SK-N-SH (cell line): ENCODE measurements around the gene OVOL3. TPM values are rescaled to one million over a fixed set of nuclear protein-coding genes. Genes with fewer than 3 reads are reported as not detected.

Experiments used
- CTCF ChIA-PET: fragments of 300-600, 350-600 bp; formaldehyde crosslinking; extraction: SDS; loops from one replicate; lab custom pipeline; 2021; lab: Yijun Ruan, JAX
- POLR2A ChIA-PET: fragments of 350-600 bp; sonication (Branson Sonifier 250); formaldehyde crosslinking; extraction: SDS; loops from one replicate; lab custom pipeline; 2020; ENCODE audit warnings: antibody characterized with exemption, inconsistent platforms; lab: Yijun Ruan, JAX
- DNase-seq: peaks from one replicate; pipeline ENCODE4 v3.0.0; 2012
- H2AFZ ChIP-seq: fragments of 200-600 bp; sonication (generic); 2 replicates; pipeline ENCODE4 v1.8.1; 2016; ENCODE audit warnings: antibody characterized with exemption, mild to moderate bottlenecking, low read depth
- H3F3A ChIP-seq: fragments of 200-600 bp; sonication (generic); replicated peaks from 2 replicates; pipeline ENCODE3; 2016; ENCODE audit warnings: antibody characterized with exemption, mild to moderate bottlenecking; ENCODE audit not compliant: insufficient read depth
- H3K27ac ChIP-seq, 2 experiments: fragments of 200-500 bp in 1 of 2; fragments of 200-600 bp in 1 of 2; sonication (Bioruptor generic) in 1 of 2; sonication (generic), shearing (Covaris generic) in 1 of 2; 2 replicates each; pipeline versions ENCODE4 v1.5.1 to v1.6.1; 2014 to 2016; ENCODE audit warnings: low read depth in 2 of 2, inconsistent platforms in 1 of 2, low read length in 1 of 2, mild to moderate bottlenecking in 1 of 2, mixed read lengths in 1 of 2
- H3K27me3 ChIP-seq: fragments of 200-600 bp; sonication (generic), shearing (Covaris generic); 2 replicates; pipeline ENCODE4 v1.6.1; 2016; ENCODE audit warnings: mixed run types; ENCODE audit not compliant: insufficient read depth
- H3K36me3 ChIP-seq, 2 experiments: fragments of 200-500 bp in 1 of 2; fragments of 200-600 bp in 1 of 2; sonication (Bioruptor generic) in 1 of 2; sonication (generic) in 1 of 2; replicated peaks in 1 of 2; 2 replicates each; pipeline versions ENCODE3 to v1.5.1; 2014 to 2016; ENCODE audit warnings: low read length in 1 of 2, mild to moderate bottlenecking in 1 of 2; ENCODE audit not compliant: insufficient read depth in 2 of 2, control insufficient read depth in 1 of 2
- H3K4me1 ChIP-seq, 2 experiments: fragments of 200-500 bp in 1 of 2; fragments of 200-600 bp in 1 of 2; sonication (Bioruptor generic) in 1 of 2; sonication (generic), shearing (Covaris generic) in 1 of 2; 2 replicates each; pipeline versions ENCODE4 v1.5.1 to v1.6.1; 2014 to 2016; ENCODE audit warnings: low read depth in 1 of 2, low read length in 1 of 2, mixed run types in 1 of 2; ENCODE audit not compliant: insufficient read depth in 2 of 2, control insufficient read depth in 1 of 2
- H3K4me2 ChIP-seq: fragments of 200-600 bp; sonication (generic), shearing (Covaris generic); 2 replicates; pipeline ENCODE4 v1.6.1; 2017; ENCODE audit warnings: mixed run types
- H3K4me3 ChIP-seq, 2 experiments: fragments of 200-500 bp in 1 of 2; fragments of 200-600 bp in 1 of 2; sonication (Bioruptor generic) in 1 of 2; sonication (generic), shearing (Covaris generic) in 1 of 2; 2 replicates each; pipeline versions ENCODE4 v1.5.1 to v1.8.1; 2014 to 2016; ENCODE audit warnings: low read depth in 2 of 2, inconsistent platforms in 1 of 2, low read length in 1 of 2, mild to moderate bottlenecking in 1 of 2, mixed read lengths in 1 of 2, moderate library complexity in 1 of 2
- H3K79me2 ChIP-seq: fragments of 200-600 bp; sonication (generic); 2 replicates; pipeline ENCODE4 v1.8.1; 2017; ENCODE audit warnings: mild to moderate bottlenecking; ENCODE audit not compliant: insufficient read depth
- H3K9ac ChIP-seq: fragments of 200-600 bp; sonication (generic); 2 replicates; pipeline ENCODE4 v1.6.1; 2017; ENCODE audit warnings: mixed run types
- H3K9me2 ChIP-seq: fragments of 200-600 bp; sonication (generic); 2 replicates; pipeline ENCODE4 v1.6.1; 2017; ENCODE audit warnings: mixed run types
- H3K9me3 ChIP-seq: fragments of 200-600 bp; sonication (generic); 2 replicates; pipeline ENCODE4 v1.6.1; 2017; ENCODE audit warnings: mixed run types, mild to moderate bottlenecking, moderate library complexity
- H4K20me1 ChIP-seq: fragments of 200-600 bp; sonication (generic); 2 replicates; pipeline ENCODE4 v1.6.1; 2017; ENCODE audit warnings: mild to moderate bottlenecking, mixed run types; ENCODE audit not compliant: insufficient read depth
- CHD2 ChIP-seq: fragments of 150-350 bp; IDR thresholded peaks from 2 replicates; pipeline ENCODE4 v1.6.1; 2018; ENCODE audit warnings: low read length; ENCODE audit not compliant: partially characterized antibody
- ELF1 ChIP-seq: IDR thresholded peaks from 2 replicates; pipeline ENCODE4 v1.4.0; 2012
- EP300 ChIP-seq, 2 experiments: IDR thresholded peaks; 2 replicates each; pipeline versions ENCODE4 v1.4.0 to v1.6.1; 2012; ENCODE audit warnings: borderline replicate concordance in 1 of 2, low read depth in 1 of 2, low read length in 1 of 2
- EZH2phosphoT487 ChIP-seq: fragments of 200-600 bp; sonication (generic); IDR thresholded peaks from 2 replicates; pipeline ENCODE4 v1.6.1; 2017; ENCODE audit warnings: low read depth, mixed run types, mild to moderate bottlenecking, antibody characterized with exemption, moderate library complexity, borderline replicate concordance
- FOSL2 ChIP-seq: IDR thresholded peaks from 2 replicates; pipeline ENCODE4 v1.4.0; 2012; ENCODE audit warnings: low read depth, mild to moderate bottlenecking, moderate library complexity, borderline replicate concordance
- FOXJ3 ChIP-seq: sonication (generic); formaldehyde crosslinking; IDR thresholded peaks from 2 replicates; pipeline ENCODE4 v1.5.1; 2020; ENCODE audit warnings: mild to moderate bottlenecking, missing genetic modification reagents
- GATA2 ChIP-seq: sonication (generic); formaldehyde crosslinking; IDR thresholded peaks from 2 replicates; pipeline ENCODE4 v1.5.0; 2020; ENCODE audit warnings: mild to moderate bottlenecking, missing genetic modification reagents
- MXI1 ChIP-seq: IDR thresholded peaks from 2 replicates; pipeline ENCODE4 v1.6.1; 2012; ENCODE audit warnings: mild to moderate bottlenecking, low read depth, low read length, improper control_type of control experiment
- NFIC ChIP-seq: IDR thresholded peaks from 2 replicates; pipeline ENCODE4 v1.4.0; 2012; ENCODE audit warnings: borderline replicate concordance
- NRF1 ChIP-seq: IDR thresholded peaks from 2 replicates; pipeline ENCODE4 v1.6.1; 2012; ENCODE audit warnings: low read depth, mild to moderate bottlenecking, low read length
- POLR2AphosphoS5 ChIP-seq: IDR thresholded peaks from 2 replicates; pipeline ENCODE4 v1.6.1; 2012; ENCODE audit warnings: low read depth, low read length
- RFX5 ChIP-seq: IDR thresholded peaks from 2 replicates; pipeline ENCODE4 v1.6.1; 2012; ENCODE audit warnings: mild to moderate bottlenecking, improper control_type of control experiment, low read length
- RXRA ChIP-seq: IDR thresholded peaks from 2 replicates; pipeline ENCODE4 v1.4.0; 2012; ENCODE audit warnings: low read depth, mild to moderate bottlenecking, borderline replicate concordance
- SIN3A ChIP-seq: IDR thresholded peaks from 2 replicates; pipeline ENCODE4 v1.6.1; 2012; ENCODE audit warnings: low read depth, mild to moderate bottlenecking, low read length, moderate library complexity, borderline replicate concordance
- TAF1 ChIP-seq: IDR thresholded peaks from 2 replicates; pipeline ENCODE4 v1.6.1; 2012; ENCODE audit warnings: low read depth, mild to moderate bottlenecking, low read length, moderate library complexity, borderline replicate concordance
- TCF12 ChIP-seq: IDR thresholded peaks from 2 replicates; pipeline ENCODE4 v1.4.0; 2012
- TEAD4 ChIP-seq: IDR thresholded peaks from 2 replicates; pipeline ENCODE4 v1.4.0; 2012; ENCODE audit warnings: mild to moderate bottlenecking, borderline replicate concordance; ENCODE audit not compliant: insufficient read depth
- YY1 ChIP-seq: IDR thresholded peaks from 2 replicates; pipeline ENCODE4 v1.4.0; 2012; ENCODE audit warnings: low read depth, mild to moderate bottlenecking
- WGBS: methylation state at CpG from one replicate; pipeline ENCODE4 v1.1.6; 2017; ENCODE audit warnings: low lambda C conversion rate; 5-methylcytosine and 5-hydroxymethylcytosine counted together
- polyA plus RNA-seq, 3 experiments: library from polyadenylated mRNA; depleted of rRNA; stranded (reverse); fragments of >200 nt; gene quantifications; 2 replicates each; pipeline ENCODE4 v1.2.3, GENCODE V29; 2012
- TF ChIP-seq, protein P1 (sequence below): IDR thresholded peaks from 2 replicates; pipeline ENCODE4 v1.4.0; 2012; ENCODE audit warnings: low read depth, borderline replicate concordance
- TF ChIP-seq, protein P2 (sequence below): fragments of 150-350 bp; IDR thresholded peaks from 2 replicates; pipeline ENCODE4 v1.6.1; 2016; ENCODE audit warnings: mild to moderate bottlenecking, low read depth, low read length
- TF ChIP-seq, protein P3 (sequence below): fragments of 150-350 bp; IDR thresholded peaks from 2 replicates; pipeline ENCODE4 v1.6.1; 2017; ENCODE audit warnings: antibody characterized with exemption, low read length, low read depth, borderline replicate concordance
- TF ChIP-seq, protein P4 (sequence below): IDR thresholded peaks from 2 replicates; pipeline ENCODE4; 2012

OVOL3 gene
- polyA plus RNA-seq, 1 of the 3 experiments (the other 2 are of a cell fraction): not detected

DNA sequence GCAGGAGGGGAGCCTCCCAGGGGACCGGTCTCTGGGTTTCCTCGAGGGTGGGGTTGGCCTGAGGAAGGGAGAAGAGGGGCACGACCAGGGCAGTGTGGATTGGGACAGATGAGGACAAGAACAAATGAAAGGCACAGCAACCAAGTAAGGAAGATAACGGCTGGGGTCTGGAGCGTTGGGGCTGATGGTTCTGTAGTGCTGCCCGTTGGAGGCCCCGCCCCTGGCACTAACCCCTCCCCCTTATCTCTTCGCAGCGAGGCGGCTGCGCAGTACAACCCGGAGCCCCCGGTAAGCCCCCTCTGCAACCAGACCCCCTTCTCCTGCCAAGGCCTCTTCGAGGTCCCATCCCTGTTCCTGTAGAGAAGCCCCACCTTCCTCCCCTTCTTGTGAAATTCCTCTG is 31.1 kb downstream of the OVOL3 start:
- H3K4me3 ChIP-seq: peak overlapping the region; percentile 80 to 90; a peak in 2 of 4 replicates
- CTCF ChIA-PET: interaction anchor here (1.1 to 1.2 kb wide), 2 partner anchors 28 to 187 kb away, joined by 3 to 4 read pairs; no protein-coding TSS in a partner anchor
- H3K4me1 ChIP-seq: peaks cover 8 to 9% of the 10 kb centered on the region in 2 experiments; a peak in 3 of 4 replicates
- no peak overlapping the region for H3K27ac ChIP-seq
- WGBS: 93% methylated on average over 14 of the region's 14 CpGs
- H3K9ac ChIP-seq: no peak overlapping the region
- no peaks in the 10 kb centered on the region for H3K9me2 ChIP-seq
- DNase-seq: no peak
- no peaks in the 10 kb centered on the region for H3K9me3 ChIP-seq
- H4K20me1 ChIP-seq: peaks cover 37% of the 10 kb centered on the region
- POLR2A ChIA-PET: no interaction called here
- H3K79me2 ChIP-seq: peaks cover 36% of the 10 kb centered on the region
- H3K4me2 ChIP-seq: peak overlapping the region; percentile 80
- H3K27me3 ChIP-seq: no peaks in the 10 kb centered on the region
- H2AFZ ChIP-seq: no peak overlapping the region
- H3K36me3 ChIP-seq: peaks cover 38 to 49% of the 10 kb centered on the region in 2 experiments
- TF ChIP-seq TEAD4 (no peak), SIN3A (no peak), EP300 (IDR thresholded peaks at IDR 0.05; ENCODE audit: borderline replicate concordance in 1 of 2, low read depth in 1 of 2, low read length in 1 of 2) (no peak), POLR2AphosphoS5 (no peak), FOXJ3 (CRISPR knock-in tag) (no peak), YY1 (no peak), CHD2 (no peak), TAF1 (no peak), GATA2 (CRISPR knock-in tag) (no peak), RXRA (no peak), MXI1 (no peak), NRF1 (no peak)
- TF ChIP-seq, protein P1, sequence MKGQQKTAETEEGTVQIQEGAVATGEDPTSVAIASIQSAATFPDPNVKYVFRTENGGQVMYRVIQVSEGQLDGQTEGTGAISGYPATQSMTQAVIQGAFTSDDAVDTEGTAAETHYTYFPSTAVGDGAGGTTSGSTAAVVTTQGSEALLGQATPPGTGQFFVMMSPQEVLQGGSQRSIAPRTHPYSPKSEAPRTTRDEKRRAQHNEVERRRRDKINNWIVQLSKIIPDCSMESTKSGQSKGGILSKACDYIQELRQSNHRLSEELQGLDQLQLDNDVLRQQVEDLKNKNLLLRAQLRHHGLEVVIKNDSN: no peak
- TF ChIP-seq, protein P2, sequence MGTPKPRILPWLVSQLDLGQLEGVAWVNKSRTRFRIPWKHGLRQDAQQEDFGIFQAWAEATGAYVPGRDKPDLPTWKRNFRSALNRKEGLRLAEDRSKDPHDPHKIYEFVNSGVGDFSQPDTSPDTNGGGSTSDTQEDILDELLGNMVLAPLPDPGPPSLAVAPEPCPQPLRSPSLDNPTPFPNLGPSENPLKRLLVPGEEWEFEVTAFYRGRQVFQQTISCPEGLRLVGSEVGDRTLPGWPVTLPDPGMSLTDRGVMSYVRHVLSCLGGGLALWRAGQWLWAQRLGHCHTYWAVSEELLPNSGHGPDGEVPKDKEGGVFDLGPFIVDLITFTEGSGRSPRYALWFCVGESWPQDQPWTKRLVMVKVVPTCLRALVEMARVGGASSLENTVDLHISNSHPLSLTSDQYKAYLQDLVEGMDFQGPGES: no peak
- H3F3A ChIP-seq: peaks cover 21% of the 10 kb centered on the region

DNA sequence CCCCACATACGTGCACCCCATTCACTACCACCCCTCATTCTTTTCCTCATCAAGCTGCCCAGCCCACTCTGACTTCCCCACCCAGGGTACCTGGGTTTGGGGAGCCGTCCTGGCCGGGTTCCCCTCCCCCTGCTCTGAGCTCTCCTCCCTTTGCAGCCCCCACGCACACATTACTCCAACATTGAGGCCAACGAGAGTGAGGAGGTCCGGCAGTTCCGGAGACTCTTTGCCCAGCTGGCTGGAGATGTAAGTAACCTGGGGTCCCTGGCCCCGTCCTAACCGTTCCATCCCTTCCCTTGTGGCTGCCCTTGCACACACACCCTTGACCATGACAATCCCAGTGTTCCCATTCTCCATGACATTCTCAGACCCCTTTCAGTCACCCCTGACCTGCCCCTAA is 31.6 kb downstream of the OVOL3 start:
- H2AFZ ChIP-seq: no peak overlapping the region
- peaks cover 8% of the 10 kb centered on the region in 2 experiments; a peak in 3 of 4 replicates for H3K4me1 ChIP-seq
- H3K9me3 ChIP-seq: no peaks in the 10 kb centered on the region
- no peak overlapping the region for H3K4me2 ChIP-seq
- H3K79me2 ChIP-seq: peaks cover 40% of the 10 kb centered on the region
- peaks cover 38% of the 10 kb centered on the region for H4K20me1 ChIP-seq
- H3K4me3 ChIP-seq: no peak overlapping the region
- WGBS: 95% methylated on average over 9 of the region's 9 CpGs
- ChIA-PET CTCF (interaction anchor here (1.1 to 1.2 kb wide), 2 partner anchors 27 to 188 kb away, joined by 3 to 4 read pairs; no protein-coding TSS in a partner anchor), POLR2A (no interaction called here)
- no peaks in the 10 kb centered on the region for H3K9me2 ChIP-seq
- DNase-seq: no peak
- H3K27ac ChIP-seq: no peak overlapping the region
- peaks cover 17% of the 10 kb centered on the region for H3F3A ChIP-seq
- no peaks in the 10 kb centered on the region for H3K27me3 ChIP-seq
- no peak overlapping the region for H3K9ac ChIP-seq
- H3K36me3 ChIP-seq: peaks cover 40 to 53% of the 10 kb centered on the region in 2 experiments
- TF ChIP-seq MXI1: no peak
- TF ChIP-seq, protein P2: no peak
- no peak for TF ChIP-seq TCF12
- TF ChIP-seq YY1: no peak
- no peak for TF ChIP-seq EZH2phosphoT487
- TF ChIP-seq, protein P3, sequence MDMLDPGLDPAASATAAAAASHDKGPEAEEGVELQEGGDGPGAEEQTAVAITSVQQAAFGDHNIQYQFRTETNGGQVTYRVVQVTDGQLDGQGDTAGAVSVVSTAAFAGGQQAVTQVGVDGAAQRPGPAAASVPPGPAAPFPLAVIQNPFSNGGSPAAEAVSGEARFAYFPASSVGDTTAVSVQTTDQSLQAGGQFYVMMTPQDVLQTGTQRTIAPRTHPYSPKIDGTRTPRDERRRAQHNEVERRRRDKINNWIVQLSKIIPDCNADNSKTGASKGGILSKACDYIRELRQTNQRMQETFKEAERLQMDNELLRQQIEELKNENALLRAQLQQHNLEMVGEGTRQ: no peak
- no peak for TF ChIP-seq CHD2
- TF ChIP-seq RFX5: no peak
- TF ChIP-seq NRF1: no peak
- no peak for TF ChIP-seq POLR2AphosphoS5
- no peak for TF ChIP-seq FOSL2
- no peak for TF ChIP-seq NFIC
- TF ChIP-seq GATA2 (CRISPR knock-in tag): no peak
- no peak for TF ChIP-seq EP300 (IDR thresholded peaks at IDR 0.05; ENCODE audit: borderline replicate concordance in 1 of 2, low read depth in 1 of 2, low read length in 1 of 2)
- no peak for TF ChIP-seq ELF1
- TF ChIP-seq, protein P4, sequence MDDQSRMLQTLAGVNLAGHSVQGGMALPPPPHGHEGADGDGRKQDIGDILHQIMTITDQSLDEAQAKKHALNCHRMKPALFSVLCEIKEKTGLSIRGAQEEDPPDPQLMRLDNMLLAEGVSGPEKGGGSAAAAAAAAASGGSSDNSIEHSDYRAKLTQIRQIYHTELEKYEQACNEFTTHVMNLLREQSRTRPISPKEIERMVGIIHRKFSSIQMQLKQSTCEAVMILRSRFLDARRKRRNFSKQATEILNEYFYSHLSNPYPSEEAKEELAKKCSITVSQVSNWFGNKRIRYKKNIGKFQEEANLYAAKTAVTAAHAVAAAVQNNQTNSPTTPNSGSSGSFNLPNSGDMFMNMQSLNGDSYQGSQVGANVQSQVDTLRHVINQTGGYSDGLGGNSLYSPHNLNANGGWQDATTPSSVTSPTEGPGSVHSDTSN: no peak
